MM.1S (cell line): ENCODE data around the gene CFAP46.

Experiments used
- EZH2 ChIP-seq: fragments of 300-600 bp; sonication (generic); optimal IDR thresholded peaks from 2 replicates; pipeline ENCODE3; 2017; ENCODE audit warnings: low read depth, mild to moderate bottlenecking, antibody characterized with exemption, low read length, mixed read lengths
- EZH2phosphoT487 ChIP-seq: fragments of 300-600 bp; sonication (generic); IDR thresholded peaks from 2 replicates; pipeline ENCODE4 v1.6.1; 2018; ENCODE audit warnings: antibody characterized with exemption, low read length
- TF ChIP-seq, protein P1 (sequence below): fragments of 300-600 bp; sonication (generic); IDR thresholded peaks from 2 replicates; pipeline ENCODE4 v1.5.1; 2016; ENCODE audit warnings: antibody characterized with exemption, low read length, mixed read lengths

DNA sequence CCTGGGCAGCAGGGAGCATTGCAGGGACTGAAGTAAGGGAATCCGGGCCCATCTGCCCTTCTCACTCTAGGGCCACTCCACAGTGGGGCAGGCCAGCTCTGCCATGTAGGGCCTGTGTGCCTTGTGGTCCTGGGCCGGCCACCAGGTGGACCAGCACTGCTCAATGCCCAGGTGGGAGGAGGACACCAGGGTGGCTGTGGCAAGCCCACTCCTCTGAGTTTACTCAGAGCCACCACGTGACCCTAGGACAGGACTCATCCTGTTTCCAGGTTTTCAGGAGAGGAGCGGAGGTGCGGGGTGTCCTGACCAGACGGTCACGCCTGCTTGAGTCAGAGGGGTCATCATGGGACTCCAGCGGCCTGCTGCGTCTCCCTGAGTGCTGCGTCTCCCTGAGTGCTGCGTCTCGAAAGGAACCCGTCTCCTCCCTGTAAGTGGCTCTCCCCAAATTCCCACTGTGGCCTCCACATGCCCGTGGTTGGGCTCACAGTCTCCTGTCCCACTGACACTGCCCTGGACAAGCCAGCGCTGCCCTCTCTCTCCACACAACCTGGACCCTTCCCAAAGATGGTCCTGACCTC, 2.9 kb downstream of the CFAP46 start:
- TF ChIP-seq, protein P1, sequence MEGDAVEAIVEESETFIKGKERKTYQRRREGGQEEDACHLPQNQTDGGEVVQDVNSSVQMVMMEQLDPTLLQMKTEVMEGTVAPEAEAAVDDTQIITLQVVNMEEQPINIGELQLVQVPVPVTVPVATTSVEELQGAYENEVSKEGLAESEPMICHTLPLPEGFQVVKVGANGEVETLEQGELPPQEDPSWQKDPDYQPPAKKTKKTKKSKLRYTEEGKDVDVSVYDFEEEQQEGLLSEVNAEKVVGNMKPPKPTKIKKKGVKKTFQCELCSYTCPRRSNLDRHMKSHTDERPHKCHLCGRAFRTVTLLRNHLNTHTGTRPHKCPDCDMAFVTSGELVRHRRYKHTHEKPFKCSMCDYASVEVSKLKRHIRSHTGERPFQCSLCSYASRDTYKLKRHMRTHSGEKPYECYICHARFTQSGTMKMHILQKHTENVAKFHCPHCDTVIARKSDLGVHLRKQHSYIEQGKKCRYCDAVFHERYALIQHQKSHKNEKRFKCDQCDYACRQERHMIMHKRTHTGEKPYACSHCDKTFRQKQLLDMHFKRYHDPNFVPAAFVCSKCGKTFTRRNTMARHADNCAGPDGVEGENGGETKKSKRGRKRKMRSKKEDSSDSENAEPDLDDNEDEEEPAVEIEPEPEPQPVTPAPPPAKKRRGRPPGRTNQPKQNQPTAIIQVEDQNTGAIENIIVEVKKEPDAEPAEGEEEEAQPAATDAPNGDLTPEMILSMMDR = no peak
- TF ChIP-seq EZH2phosphoT487 (no peak), EZH2 (no peak)
